Smooth muscle cell (in vitro differentiated cells): ENCODE measurements around the gene PDK2. TPM values are rescaled to one million over a fixed set of nuclear protein-coding genes. Genes with fewer than 3 reads are reported as not detected.
A peak's percentile ranks its signal among the peaks of the same experiment; 100 is the strongest.

Experiments used
- DNase-seq: peaks from one replicate; lab custom pipeline; 2025; ENCODE audit not compliant: unreplicated experiment; lab: John Stamatoyannopoulos, UW
- H2AFZ ChIP-seq: fragments of 200-600 bp; sonication (generic); 2 replicates; pipeline ENCODE4 v1.6.0; 2016; ENCODE audit warnings: antibody characterized with exemption, low read depth, mild to moderate bottlenecking
- H3F3A ChIP-seq: fragments of 200-600 bp; sonication (generic); 2 replicates; pipeline ENCODE4 v1.6.0; 2017; ENCODE audit warnings: antibody characterized with exemption, low read depth
- H3K27ac ChIP-seq: fragments of 200-600 bp; sonication (generic); 2 replicates; pipeline ENCODE4 v1.5.1; 2016; ENCODE audit warnings: low read depth, mild to moderate bottlenecking
- H3K27me3 ChIP-seq: fragments of 200-600 bp; sonication (generic); 2 replicates; pipeline ENCODE4 v1.6.1; 2016; ENCODE audit warnings: low read depth, mild to moderate bottlenecking
- H3K36me3 ChIP-seq: fragments of 200-600 bp; sonication (generic); 2 replicates; pipeline ENCODE4 v1.5.1; 2016; ENCODE audit warnings: low read depth
- H3K4me1 ChIP-seq: fragments of 200-600 bp; sonication (generic); 2 replicates; pipeline ENCODE4 v1.5.1; 2016; ENCODE audit warnings: low read depth
- H3K4me2 ChIP-seq: fragments of 200-600 bp; sonication (generic); 2 replicates; pipeline ENCODE4 v1.6.0; 2016; ENCODE audit warnings: mild to moderate bottlenecking
- H3K4me3 ChIP-seq: fragments of 200-600 bp; sonication (generic); 2 replicates; pipeline ENCODE4 v1.5.1; 2016; ENCODE audit warnings: mild to moderate bottlenecking
- H3K79me2 ChIP-seq: fragments of 200-600 bp; sonication (generic); 2 replicates; pipeline ENCODE4 v1.6.0; 2016; ENCODE audit warnings: low read depth, mild to moderate bottlenecking
- H3K9ac ChIP-seq: fragments of 200-600 bp; sonication (generic); 2 replicates; pipeline ENCODE4 v1.6.0; 2016; ENCODE audit warnings: low read depth
- H3K9me3 ChIP-seq: fragments of 200-600 bp; sonication (generic); replicated peaks from 2 replicates; pipeline ENCODE4 v1.5.1; 2016; ENCODE audit warnings: low read depth
- H4K20me1 ChIP-seq: fragments of 200-600 bp; sonication (generic); 2 replicates; pipeline ENCODE4 v1.6.0; 2016; ENCODE audit warnings: low read depth
- CTCF ChIP-seq: fragments of 200-600 bp; sonication (generic); IDR thresholded peaks from 2 replicates; pipeline ENCODE4 v1.5.1; 2017; ENCODE audit warnings: borderline replicate concordance, mild to moderate bottlenecking, antibody characterized with exemption; ENCODE audit not compliant: insufficient read depth, poor library complexity, severe bottlenecking
- WGBS: methylation state at CpG from one replicate; pipeline ENCODE4 v1.1.7; 2016; ENCODE audit warnings: low lambda C conversion rate; 5-methylcytosine and 5-hydroxymethylcytosine counted together
- polyA plus RNA-seq: library from polyadenylated mRNA; unstranded; fragments of >200 nt; fragmentation: Nextera tagmentation; extraction: Ambion mirVana; gene quantifications from 2 replicates; pipeline ENCODE4 v1.2.1, GENCODE V29; 2016
- total RNA-seq: library from RNA; depleted of rRNA; stranded (reverse); fragments of >200 nt; gene quantifications from 2 replicates; pipeline ENCODE4 v1.2.3, GENCODE V29; 2014

PDK2 gene
- total and polyA plus RNA-seq, 2 experiments from 2014 or later, result 28.2 to 36.5 TPM

- Histone ChIP-seq H3K9me3 (no peaks in the 10 kb centered on the region), H3K4me3 (no peak overlapping the region), H2AFZ (no peak overlapping the region), H3K4me1 (peaks cover 11% of the 10 kb centered on the region), H3K9ac (no peak overlapping the region), H3F3A (no peaks in the 10 kb centered on the region), H3K27me3 (no peaks in the 10 kb centered on the region), H3K27ac (no peak overlapping the region), H4K20me1 (no peaks in the 10 kb centered on the region), H3K4me2 (no peak overlapping the region), H3K79me2 (no peaks in the 10 kb centered on the region), H3K36me3 (no peaks in the 10 kb centered on the region)
- no peak for TF ChIP-seq CTCF
- no peak for DNase-seq
- 100% methylated on average over 7 of the region's 7 CpGs for WGBS
These were observed 18.6 kb downstream of the PDK2 start for GRCh38 chr17:50113624-50114320.

GRCh38 chr17:50114401-50114800 lies 19.2 kb downstream of the PDK2 start:
- no peaks in the 10 kb centered on the region for H3K36me3 ChIP-seq
- no peak for DNase-seq
- H4K20me1 ChIP-seq, result no peaks in the 10 kb centered on the region
- no peak overlapping the region for H3K4me2 ChIP-seq
- H3K4me1 ChIP-seq, result peaks cover 11% of the 10 kb centered on the region
- no peaks in the 10 kb centered on the region for H3K79me2 ChIP-seq
- no peak overlapping the region for H2AFZ ChIP-seq
- TF ChIP-seq CTCF, result no peak
- H3K9me3 ChIP-seq, result no peaks in the 10 kb centered on the region
- H3K27me3 ChIP-seq, result no peaks in the 10 kb centered on the region
- no peaks in the 10 kb centered on the region for H3F3A ChIP-seq
- H3K4me3 ChIP-seq, result no peak overlapping the region
- 89% methylated on average over 4 of the region's 4 CpGs for WGBS
- no peak overlapping the region for H3K27ac ChIP-seq
- H3K9ac ChIP-seq, result no peak overlapping the region

GRCh38 chr17:50114849-50115357 lies 19.8 kb downstream of the PDK2 start:
- no peak overlapping the region for H3K4me3 ChIP-seq
- H4K20me1 ChIP-seq, result no peaks in the 10 kb centered on the region
- 29% methylated on average over 6 of the region's 6 CpGs for WGBS
- H2AFZ ChIP-seq, result no peak overlapping the region
- H3K36me3 ChIP-seq, result no peaks in the 10 kb centered on the region
- no peaks in the 10 kb centered on the region for H3K27me3 ChIP-seq
- H3F3A ChIP-seq, result no peaks in the 10 kb centered on the region
- no peaks in the 10 kb centered on the region for H3K79me2 ChIP-seq
- H3K9me3 ChIP-seq, result no peaks in the 10 kb centered on the region
- no peak overlapping the region for H3K4me2 ChIP-seq
- no peak overlapping the region for H3K27ac ChIP-seq
- no peak for DNase-seq
- H3K4me1 ChIP-seq, result peaks cover 11% of the 10 kb centered on the region
- H3K9ac ChIP-seq, result no peak overlapping the region
- peak; percentile 54 for TF ChIP-seq CTCF

GRCh38 chr17:50115756-50116155 lies 20.6 kb downstream of the PDK2 start:
- no peak overlapping the region for H3K4me3 ChIP-seq
- H3K9me3 ChIP-seq, result no peaks in the 10 kb centered on the region
- no peaks in the 10 kb centered on the region for H3K36me3 ChIP-seq
- no peaks in the 10 kb centered on the region for H3F3A ChIP-seq
- no peak overlapping the region for H2AFZ ChIP-seq
- DNase-seq, result no peak
- no peak overlapping the region for H3K9ac ChIP-seq
- no peak for TF ChIP-seq CTCF
- no peaks in the 10 kb centered on the region for H3K79me2 ChIP-seq
- WGBS, result 93% methylated on average over 17 of the region's 17 CpGs
- H3K27me3 ChIP-seq, result no peaks in the 10 kb centered on the region
- H3K4me2 ChIP-seq, result no peak overlapping the region
- peaks cover 11% of the 10 kb centered on the region for H3K4me1 ChIP-seq
- no peak overlapping the region for H3K27ac ChIP-seq
- H4K20me1 ChIP-seq, result no peaks in the 10 kb centered on the region
